Activated B cell treated with CpG ODN at 0.5 μM for 24 hours (primary cell): ENCODE results near the gene RANBP10. TPM values are rescaled to one million over a fixed set of nuclear protein-coding genes. Genes with fewer than 3 reads are reported as not detected.

Experiments
- ATAC-seq: fragments of 200-7000 bp; cut with Tn5 transposase; one replicate; pipeline ENCODE4 v1.10.0; 2021; ENCODE audit warnings: low read depth, mild to moderate bottlenecking, moderate library complexity
- CTCF ChIA-PET: fragments of 350-600 bp; sonication (Branson Sonifier 250); formaldehyde crosslinking; loops from one replicate; lab custom pipeline; 2021; ENCODE audit warnings: antibody characterized with exemption; lab: Charles Lee
- POLR2A ChIA-PET: fragments of 350-600 bp; sonication (Branson Sonifier 250); formaldehyde crosslinking; loops from one replicate; lab custom pipeline; 2021; ENCODE audit warnings: antibody characterized with exemption; lab: Charles Lee
- DNase-seq: peaks from one replicate; pipeline ENCODE4 v3.0.0; 2022
- H3K27ac Mint-ChIP-seq: one replicate; pipeline ENCODE4 v1.8.0; 2020; ENCODE audit warnings: mixed read lengths
- H3K27me3 Mint-ChIP-seq: one replicate; pipeline ENCODE4 v1.8.0; 2021; ENCODE audit warnings: mixed read lengths
- H3K36me3 Mint-ChIP-seq: one replicate; pipeline ENCODE4 v1.8.0; 2021; ENCODE audit warnings: low read depth, mixed read lengths
- H3K4me1 Mint-ChIP-seq: one replicate; pipeline ENCODE4 v1.8.0; 2021; ENCODE audit warnings: mixed read lengths
- H3K4me3 Mint-ChIP-seq: one replicate; pipeline ENCODE4 v1.8.0; 2020; ENCODE audit warnings: mild to moderate bottlenecking, mixed read lengths
- H3K9me3 Mint-ChIP-seq: one replicate; pipeline ENCODE4 v1.8.0; 2020; ENCODE audit warnings: mixed read lengths
- CTCF ChIP-seq: fragments of 200-600 bp; IDR thresholded peaks from one replicate; pipeline ENCODE4 v1.8.0; 2022; ENCODE audit warnings: antibody characterized with exemption, mild to moderate bottlenecking
- intact Hi-C: fragments of 100-400 bp; cut with micrococcal nuclease; formaldehyde crosslinking; loops from one replicate; pipeline ENCODE4 v1.15.1; 2024
- total RNA-seq: library from RNA; stranded (reverse); gene quantifications from 2 replicates; pipeline ENCODE4 v1.2.3, GENCODE V29; 2022

RANBP10 gene
- total RNA-seq, 1 donor from 2014 or later = 30.6 TPM

GRCh38 chr16:67805718-67806427, 487 bp downstream of the RANBP10 start:
- Mint-ChIP-seq H3K27ac (peak overlapping the region; percentile 96), H3K27me3 (no peaks in the 10 kb centered on the region), H3K4me1 (peaks cover 56% of the 10 kb centered on the region), H3K9me3 (no peaks in the 10 kb centered on the region), H3K36me3 (peaks cover 25% of the 10 kb centered on the region), H3K4me3 (peak overlapping the region; percentile 96)
- ChIA-PET CTCF (interaction anchor here (1.5 to 1.9 kb wide), 2 partner anchors 11 to 86 kb away, joined by 4 to 11 read pairs; partner anchors contain the start of gene GFOD2), POLR2A (interaction anchor here (0.6 to 2.2 kb wide), 18 partner anchors 11 to 505 kb away, joined by 3 to 15 read pairs (median 5); partner anchors contain the start of genes ACD, DDX28, DUS2 and GFOD2)
- DNase-seq (no peak), ATAC-seq (no peak)
- intact Hi-C loops = loop anchor here (1.0 to 10.0 kb wide), 18 partner anchors 10 to 1579 kb away; partner anchors contain the start of genes ACD, ATP6V0D1, CTCF and ESRP2
- no peak for TF ChIP-seq CTCF

GRCh38 chr16:67804853-67805542, 1.4 kb downstream of the RANBP10 start:
- Mint-ChIP-seq H3K27me3 (no peaks in the 10 kb centered on the region), H3K4me3 (peak overlapping the region; percentile 96), H3K27ac (peak overlapping the region; percentile 96), H3K36me3 (peaks cover 33% of the 10 kb centered on the region), H3K4me1 (peaks cover 65% of the 10 kb centered on the region), H3K9me3 (no peaks in the 10 kb centered on the region)
- no peak for TF ChIP-seq CTCF
- ChIA-PET POLR2A (no interaction called here), CTCF (interaction anchor here (1.9 to 2.6 kb wide), 2 partner anchors 11 to 85 kb away, joined by 4 to 17 read pairs; partner anchors contain the start of gene GFOD2)
- ATAC-seq = no peak
- intact Hi-C loops = loop anchor here (5.0 to 10.0 kb wide), 4 partner anchors 118 to 1580 kb away; partner anchors contain the start of genes FHOD1, SLC9A5 and TERF2
- DNase-seq = no peak

GRCh38 chr16:67803894-67804293, 2.5 kb downstream of the RANBP10 start:
- TF ChIP-seq CTCF = no peak
- DNase-seq = peak; percentile 37
- peak; percentile 26 for ATAC-seq
- peak overlapping the region; percentile 96 for H3K27ac Mint-ChIP-seq
- H3K4me3 Mint-ChIP-seq = peak overlapping the region; percentile 96
- H3K9me3 Mint-ChIP-seq = no peaks in the 10 kb centered on the region
- CTCF ChIA-PET = interaction anchor here (0.9 to 2.6 kb wide), 3 partner anchors 12 to 237 kb away, joined by 3 to 17 read pairs (median 4); partner anchors contain the start of gene GFOD2
- POLR2A ChIA-PET = interaction anchor here (0.6 to 4.5 kb wide), 8 partner anchors 52 to 571 kb away, joined by 4 to 20 read pairs (median 6); partner anchors contain the start of gene GFOD2
- intact Hi-C loops = loop anchor here (10.0 kb wide), 2 partner anchors 559 to 1581 kb away; partner anchors contain the start of genes FHOD1, SLC9A5 and TERF2
- peaks cover 71% of the 10 kb centered on the region for H3K4me1 Mint-ChIP-seq
- H3K36me3 Mint-ChIP-seq = peaks cover 40% of the 10 kb centered on the region
- H3K27me3 Mint-ChIP-seq = no peaks in the 10 kb centered on the region

- no peak for TF ChIP-seq CTCF
- no peaks in the 10 kb centered on the region for H3K9me3 Mint-ChIP-seq
- peak overlapping the region; percentile 52 for H3K4me3 Mint-ChIP-seq
- ChIA-PET POLR2A (interaction anchor here (0.6 to 4.5 kb wide), 11 partner anchors 15 to 488 kb away, joined by 3 to 20 read pairs (median 4); partner anchors contain the start of gene GFOD2), CTCF (interaction anchor here (0.6 to 2.5 kb wide), 6 partner anchors 15 to 291 kb away, joined by 3 to 13 read pairs (median 4); no protein-coding TSS in a partner anchor)
- peak; percentile 6 for ATAC-seq
- H3K36me3 Mint-ChIP-seq = peaks cover 54% of the 10 kb centered on the region
- intact Hi-C loops = loop anchor here (2.0 to 10.0 kb wide), 3 partner anchors 15 to 1583 kb away; partner anchors contain the start of genes FHOD1, SLC9A5 and TERF2
- DNase-seq = peak; percentile 35
- H3K4me1 Mint-ChIP-seq = peaks cover 76% of the 10 kb centered on the region
- H3K27me3 Mint-ChIP-seq = no peaks in the 10 kb centered on the region
- peak overlapping the region; percentile 77 for H3K27ac Mint-ChIP-seq
Measured at GRCh38 chr16:67801883-67802282, 4.5 kb downstream of the RANBP10 start.
